ENCODE measurements around the gene NRXN3. TPM values are rescaled to one million over a fixed set of nuclear protein-coding genes. Genes with fewer than 3 reads are reported as not detected.

NRXN3 gene
- total and polyA plus RNA-seq, 4 donors, result 0.07 to 1.2 (median 0.23) TPM

DNA sequence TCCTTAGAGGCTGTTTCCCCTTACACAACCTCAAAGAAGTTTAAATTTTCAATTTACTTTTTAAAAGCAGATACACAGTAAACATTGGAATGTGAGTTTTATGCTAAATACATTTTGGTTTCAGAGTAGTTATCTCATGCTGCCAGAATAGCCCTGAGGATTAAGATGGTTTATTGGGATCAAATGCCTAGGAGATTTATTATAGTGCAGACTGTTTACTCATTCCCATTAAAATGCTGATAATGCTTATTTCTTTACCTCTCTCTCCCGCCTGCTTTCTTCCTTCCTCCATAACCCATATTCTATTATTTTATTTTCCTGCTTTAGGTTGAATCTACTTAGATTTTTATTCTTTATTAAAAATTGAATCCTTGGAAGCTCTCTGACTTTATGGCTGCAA is 1701.0 kb downstream of the NRXN3 start:
- Histone ChIP-seq H3K36me3 (ENCODE audit: control insufficient read depth in 4 of 4, insufficient read depth in 3 of 4, low read depth in 1 of 4, low read length in 3 of 4) (no peaks in the 10 kb centered on the region), H3K27ac (ENCODE audit: low read depth in 1 of 2, low read length in 2 of 2) (no peak overlapping the region), H3K4me1 (ENCODE audit: control insufficient read depth in 4 of 4, insufficient read depth in 4 of 4, low read length in 3 of 4) (no peaks in the 10 kb centered on the region), H3K27me3 (ENCODE audit: control insufficient read depth in 4 of 4, insufficient read depth in 4 of 4, low read length in 3 of 4) (no peaks in the 10 kb centered on the region), H3K9me3 (ENCODE audit: control insufficient read depth in 4 of 4, low read length in 3 of 4) (no peaks in the 10 kb centered on the region), H3K4me3 (ENCODE audit: low read depth in 1 of 3, low read length in 3 of 3) (no peak overlapping the region), H3K9ac (ENCODE audit: low read depth in 1 of 2, low read length in 2 of 2) (no peak overlapping the region)
- TF ChIP-seq ZBTB33 (IDR thresholded peaks at IDR 0.05) (no peak), JUND (IDR thresholded peaks at IDR 0.05) (no peak), NR2F2 (IDR thresholded peaks at IDR 0.05) (no peak), YY1 (IDR thresholded peaks at IDR 0.05) (no peak), EGR1 (IDR thresholded peaks at IDR 0.05; ENCODE audit: low read depth in 2 of 2) (no peak), RAD21 (IDR thresholded peaks at IDR 0.05) (no peak), HNF4G (IDR thresholded peaks at IDR 0.05) (no peak), FOXA2 (IDR thresholded peaks at IDR 0.05) (no peak), SP1 (IDR thresholded peaks at IDR 0.05) (no peak)
- TF ChIP-seq, protein P1, sequence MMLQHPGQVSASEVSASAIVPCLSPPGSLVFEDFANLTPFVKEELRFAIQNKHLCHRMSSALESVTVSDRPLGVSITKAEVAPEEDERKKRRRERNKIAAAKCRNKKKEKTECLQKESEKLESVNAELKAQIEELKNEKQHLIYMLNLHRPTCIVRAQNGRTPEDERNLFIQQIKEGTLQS (IDR thresholded peaks at IDR 0.05), result no peak
- TF ChIP-seq, protein P2, sequence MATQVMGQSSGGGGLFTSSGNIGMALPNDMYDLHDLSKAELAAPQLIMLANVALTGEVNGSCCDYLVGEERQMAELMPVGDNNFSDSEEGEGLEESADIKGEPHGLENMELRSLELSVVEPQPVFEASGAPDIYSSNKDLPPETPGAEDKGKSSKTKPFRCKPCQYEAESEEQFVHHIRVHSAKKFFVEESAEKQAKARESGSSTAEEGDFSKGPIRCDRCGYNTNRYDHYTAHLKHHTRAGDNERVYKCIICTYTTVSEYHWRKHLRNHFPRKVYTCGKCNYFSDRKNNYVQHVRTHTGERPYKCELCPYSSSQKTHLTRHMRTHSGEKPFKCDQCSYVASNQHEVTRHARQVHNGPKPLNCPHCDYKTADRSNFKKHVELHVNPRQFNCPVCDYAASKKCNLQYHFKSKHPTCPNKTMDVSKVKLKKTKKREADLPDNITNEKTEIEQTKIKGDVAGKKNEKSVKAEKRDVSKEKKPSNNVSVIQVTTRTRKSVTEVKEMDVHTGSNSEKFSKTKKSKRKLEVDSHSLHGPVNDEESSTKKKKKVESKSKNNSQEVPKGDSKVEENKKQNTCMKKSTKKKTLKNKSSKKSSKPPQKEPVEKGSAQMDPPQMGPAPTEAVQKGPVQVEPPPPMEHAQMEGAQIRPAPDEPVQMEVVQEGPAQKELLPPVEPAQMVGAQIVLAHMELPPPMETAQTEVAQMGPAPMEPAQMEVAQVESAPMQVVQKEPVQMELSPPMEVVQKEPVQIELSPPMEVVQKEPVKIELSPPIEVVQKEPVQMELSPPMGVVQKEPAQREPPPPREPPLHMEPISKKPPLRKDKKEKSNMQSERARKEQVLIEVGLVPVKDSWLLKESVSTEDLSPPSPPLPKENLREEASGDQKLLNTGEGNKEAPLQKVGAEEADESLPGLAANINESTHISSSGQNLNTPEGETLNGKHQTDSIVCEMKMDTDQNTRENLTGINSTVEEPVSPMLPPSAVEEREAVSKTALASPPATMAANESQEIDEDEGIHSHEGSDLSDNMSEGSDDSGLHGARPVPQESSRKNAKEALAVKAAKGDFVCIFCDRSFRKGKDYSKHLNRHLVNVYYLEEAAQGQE (IDR thresholded peaks at IDR 0.05), result no peak
- TF ChIP-seq, protein P3, sequence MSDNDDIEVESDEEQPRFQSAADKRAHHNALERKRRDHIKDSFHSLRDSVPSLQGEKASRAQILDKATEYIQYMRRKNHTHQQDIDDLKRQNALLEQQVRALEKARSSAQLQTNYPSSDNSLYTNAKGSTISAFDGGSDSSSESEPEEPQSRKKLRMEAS (IDR thresholded peaks at IDR 0.05), result no peak
- WGBS, result 84% methylated on average over 1 of the region's 1 CpG
- DNase-seq (ENCODE audit: low spot score), result no peak

DNA sequence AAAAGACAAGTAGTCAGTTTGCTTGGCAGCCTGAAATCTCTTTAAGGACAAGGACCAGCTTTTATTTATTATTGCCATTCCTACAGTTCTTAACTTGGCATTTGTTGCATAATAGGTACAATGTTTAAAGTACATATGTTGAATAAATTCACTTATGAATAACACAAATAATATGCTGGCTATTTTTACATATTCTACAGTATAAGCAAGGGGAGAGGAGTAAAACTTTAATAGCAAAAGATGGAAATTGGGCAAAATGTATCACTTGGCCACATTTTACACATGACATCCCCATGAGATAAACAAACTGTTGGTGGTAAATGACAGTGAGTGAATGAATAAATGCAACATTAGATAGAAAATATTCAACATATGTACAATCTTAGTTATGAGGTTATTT is 1708.1 kb downstream of the NRXN3 start:
- Histone ChIP-seq H3K27me3 (ENCODE audit: control insufficient read depth in 4 of 4, insufficient read depth in 4 of 4, low read length in 3 of 4) (peaks cover 0 to 5% (median 0%) of the 10 kb centered on the region in 4 donors), H3K36me3 (ENCODE audit: control insufficient read depth in 4 of 4, insufficient read depth in 3 of 4, low read depth in 1 of 4, low read length in 3 of 4) (no peaks in the 10 kb centered on the region), H3K9ac (ENCODE audit: low read depth in 1 of 2, low read length in 2 of 2) (no peak overlapping the region), H3K9me3 (ENCODE audit: control insufficient read depth in 4 of 4, low read length in 3 of 4) (no peaks in the 10 kb centered on the region), H3K4me1 (ENCODE audit: control insufficient read depth in 4 of 4, insufficient read depth in 4 of 4, low read length in 3 of 4) (no peaks in the 10 kb centered on the region), H3K27ac (ENCODE audit: low read depth in 1 of 2, low read length in 2 of 2) (no peak overlapping the region), H3K4me3 (ENCODE audit: low read depth in 1 of 3, low read length in 3 of 3) (no peak overlapping the region)
- TF ChIP-seq FOXA2 (IDR thresholded peaks at IDR 0.05), result no peak
- TF ChIP-seq, protein P1 (IDR thresholded peaks at IDR 0.05), result no peak
- no peak for TF ChIP-seq SP1 (IDR thresholded peaks at IDR 0.05)
- TF ChIP-seq, protein P3 (IDR thresholded peaks at IDR 0.05), result no peak
- DNase-seq (ENCODE audit: low spot score), result no peak
